Activated CD8-positive, alpha-beta memory T cell treated with anti-CD3 and anti-CD28 coated beads, Interleukin-2, amount 50 U/mL, for 1 hour (primary cell): ENCODE results near the gene KIF17.
"Not testable (repeated sequence)": the region's sequence is repeated elsewhere in the genome, so short reads cannot be mapped to it uniquely, and the experiment has no call there.

ENCODE experiments used
- DNase-seq: peaks from one replicate; pipeline ENCODE4 v3.0.0-alpha.2; 2020; ENCODE audit errors: extremely low read depth

The KIF17 gene

GRCh38 chr1:20686883-20687725, 30.7 kb downstream of the KIF17 start:
- no peak for DNase-seq

GRCh38 chr1:20685741-20686140, 32.1 kb downstream of the KIF17 start:
- DNase-seq, result no peak

DNA sequence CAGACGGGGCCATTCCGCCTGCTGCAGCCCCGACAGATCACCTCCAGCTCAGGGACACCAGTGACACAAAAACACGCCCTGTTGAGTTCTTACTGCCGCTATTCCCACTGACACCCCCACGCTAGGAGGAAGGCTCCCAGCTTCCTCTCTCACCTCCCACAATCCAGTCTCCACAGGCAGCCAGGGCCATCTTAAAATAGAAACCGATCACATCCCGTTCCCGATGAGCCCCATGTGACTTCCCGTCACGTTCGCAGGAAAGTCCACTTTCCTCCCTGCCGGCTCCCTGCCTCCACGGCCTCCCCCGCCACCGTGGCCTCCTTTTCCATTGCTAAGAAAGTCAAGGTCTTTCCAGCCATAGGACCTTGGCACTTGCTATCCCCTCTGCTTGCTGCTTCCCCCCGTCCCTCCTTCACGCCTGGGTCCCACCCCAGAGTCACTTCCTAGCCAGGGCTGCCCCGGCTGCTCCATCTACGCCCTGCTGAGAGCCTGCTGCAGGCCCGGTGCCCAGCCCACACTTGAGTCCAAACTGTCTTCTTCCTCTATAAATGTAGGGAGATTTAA, 32.6 kb downstream of the KIF17 start:
- DNase-seq, result no peak

- DNase-seq, result no peak
Observed at GRCh38 chr1:20684651-20685050, 33.2 kb downstream of the KIF17 start.

DNA sequence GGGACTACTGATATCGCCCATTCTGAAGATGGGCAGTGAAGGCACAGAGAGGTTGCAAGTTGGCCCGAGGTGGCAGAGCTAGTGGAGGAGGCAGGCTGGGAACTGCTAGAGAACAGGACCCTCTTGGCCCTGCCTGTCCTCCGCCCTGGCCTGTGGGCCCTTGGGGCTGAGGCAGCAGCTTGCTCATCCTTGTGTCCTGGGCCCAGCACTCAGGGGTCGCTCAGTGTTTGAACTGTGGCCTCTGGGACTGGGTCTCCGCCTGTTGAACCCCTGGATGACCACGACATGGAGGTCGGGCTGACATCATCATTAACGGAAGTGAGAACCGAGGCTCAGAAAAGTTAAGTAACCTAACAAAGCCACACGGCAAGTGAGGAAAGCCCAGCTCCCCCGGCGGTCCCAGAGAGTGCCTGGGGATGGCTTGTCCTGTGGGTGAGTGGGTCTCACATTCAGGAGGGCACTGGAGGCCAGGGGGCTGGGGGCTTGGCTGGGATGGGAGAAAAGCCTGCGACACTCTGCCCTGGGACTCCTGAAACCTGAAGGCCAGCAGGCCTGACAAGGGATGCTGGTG, 33.7 kb downstream of the KIF17 start:
- DNase-seq, result no peak

DNA sequence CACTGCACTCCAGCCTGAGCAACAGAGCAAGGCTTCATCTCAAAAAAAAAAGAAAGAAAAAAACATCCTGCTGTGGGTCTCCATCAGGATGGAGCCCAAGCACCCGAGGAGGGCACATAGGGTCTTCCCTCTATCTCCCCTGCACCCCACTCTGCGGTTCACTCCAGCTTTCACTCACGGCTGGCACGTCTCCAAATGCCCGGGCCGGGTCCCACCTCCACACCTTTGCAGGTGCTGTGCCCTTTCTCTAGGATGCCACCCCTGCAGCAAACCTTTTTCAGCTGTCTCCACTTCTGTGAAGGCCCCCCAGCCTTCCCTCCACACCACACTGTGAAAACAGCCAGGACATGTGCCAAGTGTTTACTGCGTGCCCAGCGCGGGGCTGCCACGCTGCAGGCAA, 34.2 kb downstream of the KIF17 start:
- no peak for DNase-seq

DNA sequence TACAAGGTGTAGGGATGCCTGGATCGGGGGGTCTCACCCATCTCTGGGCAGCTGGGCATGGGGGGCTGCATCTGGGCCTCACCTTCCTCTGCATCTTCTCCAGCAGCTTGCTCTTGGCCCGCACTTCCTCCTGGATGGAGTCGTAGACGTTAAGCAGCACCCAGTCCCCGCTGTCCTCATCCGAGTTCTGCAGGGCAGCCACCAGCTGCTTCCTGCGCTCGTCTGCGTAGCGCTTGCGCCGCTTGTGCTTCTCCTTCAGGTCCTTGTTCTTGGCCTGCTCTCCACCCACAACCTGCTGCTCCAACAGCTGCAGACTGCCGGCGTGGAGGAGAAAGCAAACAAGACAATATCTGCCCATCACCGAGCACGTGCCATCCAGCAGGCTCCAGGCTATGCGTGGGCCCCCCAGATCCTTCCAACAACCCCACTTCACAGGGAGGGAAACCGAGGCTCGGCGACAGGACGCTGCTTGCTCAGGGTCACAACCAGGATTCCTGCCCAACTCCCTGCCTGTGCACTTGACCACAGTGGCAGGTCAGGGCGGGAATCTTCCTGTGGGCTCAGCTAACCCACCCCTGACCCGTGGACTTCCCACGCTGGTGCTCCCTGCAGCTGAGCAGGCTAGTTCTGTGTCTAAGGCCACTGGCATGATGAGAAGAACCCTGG, 35.1 kb downstream of the KIF17 start:
- DNase-seq, result no peak

DNA sequence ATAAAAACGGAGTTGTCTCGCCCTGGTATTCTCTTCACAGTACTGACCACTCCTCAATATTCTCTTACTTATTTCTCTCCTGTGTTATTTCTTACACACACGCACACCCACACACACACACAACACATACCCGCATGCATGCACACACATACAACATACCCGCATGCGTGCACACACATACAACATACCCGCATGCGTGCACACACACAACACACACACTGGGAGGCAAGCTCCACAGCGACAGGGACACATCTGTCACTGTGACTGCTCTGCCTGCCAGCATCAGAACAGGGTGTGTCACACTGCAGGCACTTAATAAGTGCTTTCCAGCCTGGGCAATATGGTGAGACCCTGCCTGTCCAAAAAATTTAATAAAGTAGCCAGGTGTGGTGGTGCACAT, 35.8 kb downstream of the KIF17 start:
- no peak for DNase-seq

- DNase-seq, result no peak
Observed at GRCh38 chr1:20680269-20680668, 37.5 kb downstream of the KIF17 start.

DNA sequence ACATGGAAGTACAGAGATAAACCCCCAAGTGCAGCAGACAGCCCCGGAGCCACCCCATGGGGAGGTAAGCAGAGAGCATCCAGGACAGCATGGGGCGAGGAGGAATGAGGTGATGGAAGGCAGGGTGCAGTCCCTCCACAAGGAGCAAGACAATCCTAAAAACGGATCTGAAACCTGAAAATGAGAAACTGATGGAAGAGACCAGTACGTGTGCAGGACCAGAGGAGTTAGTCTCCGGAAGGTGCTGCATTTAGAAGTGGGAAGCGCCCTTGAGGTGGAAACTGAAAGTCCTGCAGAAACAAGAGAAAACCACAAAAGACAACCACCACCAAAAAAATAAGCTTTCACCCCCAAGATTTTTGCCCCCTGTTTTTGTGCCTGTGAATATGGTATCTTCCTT, 39.2 kb downstream of the KIF17 start:
- no peak for DNase-seq

GRCh38 chr1:20673626-20674025, 44.2 kb downstream of the KIF17 start:
- not testable (repeated sequence) for DNase-seq

- DNase-seq, result no peak
Observed at GRCh38 chr1:20672265-20672632, 45.6 kb downstream of the KIF17 start.

- DNase-seq, result no peak
Observed at GRCh38 chr1:20670936-20671335, 46.9 kb downstream of the KIF17 start.

- DNase-seq, result no peak
Observed at GRCh38 chr1:20668581-20668980, 49.2 kb downstream of the KIF17 start.

DNA sequence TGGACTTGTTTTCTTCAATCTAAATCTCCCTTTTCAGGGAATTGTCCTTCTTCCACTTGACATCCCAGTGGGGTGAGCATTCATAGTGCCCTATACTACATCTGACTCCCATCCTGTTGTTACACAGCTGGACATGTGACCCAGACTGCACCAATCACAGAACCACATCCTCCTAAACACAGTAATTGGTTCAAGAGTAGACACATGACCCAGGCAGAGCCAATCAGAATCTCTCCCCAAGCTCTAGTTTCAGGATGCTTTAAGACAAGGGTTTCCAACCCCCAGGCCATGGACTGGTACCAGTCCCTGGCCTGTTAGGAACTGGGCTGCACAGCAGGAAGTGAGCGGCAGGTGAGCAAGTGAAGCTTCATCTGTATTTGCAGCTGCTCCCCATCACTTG, 51.0 kb downstream of the KIF17 start:
- DNase-seq, result no peak

DNA sequence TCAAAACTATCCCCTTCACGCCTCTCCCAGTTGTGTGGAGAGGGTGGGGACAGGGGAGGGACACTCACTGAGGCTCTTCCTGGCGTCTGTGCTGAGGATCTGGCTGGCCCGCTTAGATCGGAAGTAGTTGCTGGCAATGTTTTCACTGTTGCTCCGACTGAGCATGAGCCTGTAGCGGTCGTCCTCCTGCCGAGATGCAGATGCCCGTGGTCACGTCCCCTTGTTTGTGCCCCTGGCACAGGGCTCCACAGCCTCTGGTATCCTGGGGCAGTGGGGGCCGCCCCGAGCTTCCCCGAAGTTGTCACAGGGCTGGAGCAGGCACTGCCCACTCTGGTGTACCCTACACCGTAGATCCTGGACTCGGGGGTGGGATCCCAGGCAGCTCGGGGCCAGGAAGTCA, 51.7 kb downstream of the KIF17 start:
- DNase-seq, result no peak

DNA sequence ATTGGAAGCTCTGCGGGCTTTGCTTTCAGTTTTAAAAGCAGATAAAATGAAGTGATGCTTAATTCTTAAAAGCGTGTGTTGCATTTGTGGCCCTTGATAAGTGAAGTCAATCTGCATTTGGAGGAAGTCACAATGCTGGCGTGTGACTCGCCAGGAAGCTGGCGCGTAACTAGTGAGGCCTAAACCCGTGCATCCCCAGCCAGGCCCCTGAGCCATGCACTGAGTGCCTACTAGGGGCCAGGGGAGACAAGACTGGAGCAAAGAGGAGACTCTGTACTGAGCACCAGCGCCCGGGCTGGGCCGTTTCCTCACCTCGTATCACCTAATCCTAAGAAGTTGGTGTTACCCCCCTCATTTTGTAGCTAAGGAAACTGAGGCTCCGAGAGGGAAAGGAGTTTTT, 52.1 kb downstream of the KIF17 start:
- no peak for DNase-seq

DNA sequence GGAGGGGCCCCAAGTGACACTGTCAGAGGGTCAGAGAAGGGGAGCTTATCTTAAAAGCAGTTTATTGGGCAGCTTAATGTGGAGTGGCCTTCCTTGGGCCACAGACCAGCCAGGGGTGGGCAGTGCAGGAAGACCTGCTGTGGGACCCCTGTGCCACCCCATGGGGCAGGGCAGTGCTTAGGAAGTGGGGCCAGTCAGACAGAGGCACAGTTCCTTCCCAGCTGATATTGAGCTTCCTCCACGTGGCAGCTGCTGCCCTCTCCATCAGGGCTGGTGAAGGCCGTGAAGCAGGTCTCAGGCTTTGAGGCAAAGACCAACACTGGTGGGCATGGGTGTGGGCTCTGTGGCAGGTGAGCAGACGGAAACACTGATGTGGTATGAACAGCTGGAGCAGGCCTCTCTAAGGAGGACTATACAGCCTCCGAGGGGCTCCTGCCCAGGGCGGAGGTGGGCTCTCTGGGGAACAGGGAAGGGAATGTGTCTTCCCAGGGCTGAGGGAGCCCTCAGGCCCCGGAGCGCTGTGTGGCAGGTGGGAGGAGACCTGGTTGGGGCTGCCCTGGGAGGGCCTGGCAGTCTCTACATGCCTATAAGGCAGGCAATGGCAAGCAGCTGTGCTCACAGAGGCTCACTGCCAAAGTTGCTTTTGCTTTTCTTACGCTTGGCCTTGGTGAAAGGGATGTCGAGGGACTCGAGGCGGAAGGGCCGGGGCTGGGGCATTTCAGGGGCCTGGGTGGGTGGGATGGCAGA, 53.7 kb downstream of the KIF17 start:
- DNase-seq, result no peak

DNA sequence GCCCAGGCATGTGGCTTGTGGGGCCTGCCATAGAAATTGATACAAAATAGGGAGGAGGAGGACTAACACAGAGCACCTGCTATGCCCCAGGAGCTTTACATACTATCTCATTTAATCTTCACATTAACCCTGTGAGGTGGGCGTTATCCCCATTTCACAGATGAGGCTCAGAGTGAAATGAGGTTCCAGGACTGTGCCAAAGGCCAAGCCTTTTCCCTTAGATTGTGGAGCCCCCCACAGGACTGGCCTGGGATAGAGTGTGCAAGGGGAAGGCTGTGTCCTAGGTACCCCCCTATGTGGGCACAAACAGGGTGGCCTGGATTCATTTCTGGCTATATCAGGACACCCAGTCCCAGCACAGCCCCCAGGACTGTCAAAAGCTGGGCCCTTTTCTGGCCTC, 54.4 kb downstream of the KIF17 start:
- no peak for DNase-seq

DNA sequence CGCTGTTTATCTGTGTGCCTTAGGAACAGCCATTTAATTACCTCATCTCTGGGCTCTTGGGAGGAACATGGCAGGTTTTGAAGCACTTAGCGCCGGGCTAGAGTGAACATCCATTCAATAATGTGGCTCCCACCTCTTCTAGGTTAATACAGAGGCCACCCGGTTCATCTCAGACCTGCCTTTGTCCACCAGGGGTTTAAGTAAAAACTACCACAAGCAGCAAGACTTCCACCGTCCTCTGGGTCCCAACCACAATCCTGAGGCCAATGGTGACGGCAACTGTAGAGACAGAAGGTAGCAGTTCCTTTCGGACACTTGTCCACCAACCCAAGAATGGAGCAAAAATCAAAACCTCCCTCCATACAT, 55.7 kb downstream of the KIF17 start:
- no peak for DNase-seq

DNA sequence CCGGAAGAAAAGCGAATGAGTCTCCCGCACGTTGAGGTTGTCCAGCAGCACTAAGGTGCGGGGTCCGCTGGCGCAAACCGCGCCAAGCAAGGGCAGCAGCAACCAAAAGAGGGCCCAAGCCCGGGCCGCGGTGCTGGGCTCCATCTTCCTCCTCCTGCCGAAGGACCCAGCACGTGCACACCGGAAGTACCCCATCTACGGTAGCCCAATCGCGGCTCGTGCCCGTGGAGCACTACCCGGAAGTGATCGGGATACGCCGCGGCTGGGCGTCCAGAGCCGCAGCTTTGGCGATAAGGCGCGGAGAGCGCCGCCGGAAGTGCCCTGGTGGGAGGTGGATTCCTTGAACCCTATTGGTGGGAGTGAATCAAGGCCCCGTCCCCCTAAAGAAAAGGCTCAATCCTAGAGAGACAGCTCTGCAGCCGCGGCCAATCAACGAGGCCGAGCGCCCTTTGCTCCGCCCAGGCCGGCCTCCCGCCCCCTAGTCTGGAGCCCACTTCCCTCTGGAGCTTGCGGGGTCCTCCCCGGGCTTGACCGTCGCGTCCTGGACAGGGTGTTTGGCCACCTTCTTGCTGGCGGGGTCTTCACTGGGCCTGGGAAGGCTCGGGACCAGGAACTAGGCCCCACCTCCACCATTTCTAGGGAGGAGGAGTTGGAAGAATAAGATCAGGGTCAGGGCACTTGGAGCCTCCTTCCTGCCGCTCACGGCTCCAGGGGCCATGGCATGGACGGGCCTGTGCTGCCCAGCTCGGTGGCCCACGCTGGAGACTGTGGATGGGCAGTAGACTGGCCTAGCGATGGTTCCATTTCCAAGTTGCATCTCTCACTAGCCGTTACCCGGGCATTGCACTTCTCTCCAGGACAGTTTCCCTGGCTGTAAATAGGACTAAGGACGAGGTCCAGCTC, 56.3 kb downstream of the KIF17 start, which contains the start of gene DDOST:
Gene DDOST, minus strand, starts transcription at position 163 of the 903 bp plus-strand sequence. Its CDS starts 19 bp downstream, at position 144.
- peak; percentile 86 for DNase-seq
